H9 (cell line): ENCODE measurements around the gene KAT6B. TPM values are rescaled to one million over a fixed set of nuclear protein-coding genes. Genes with fewer than 3 reads are reported as not detected.

Source experiments
- DNase-seq: peaks from one replicate; pipeline ENCODE4 v3.0.0-alpha.2; 2017
- H2AFZ ChIP-seq: one replicate; pipeline ENCODE4 v1.6.1; 2013; ENCODE audit warnings: mild to moderate bottlenecking, low read length, control low read depth, moderate library complexity
- H2AK5ac ChIP-seq: 2 replicates; pipeline ENCODE4 v1.6.1; 2013; ENCODE audit warnings: low read length, control low read depth, mixed read lengths; ENCODE audit not compliant: insufficient read length
- H2BK120ac ChIP-seq: one replicate; pipeline ENCODE4 v1.6.1; 2013; ENCODE audit warnings: low read depth, mild to moderate bottlenecking, low read length, control low read depth, inconsistent platforms; ENCODE audit not compliant: poor library complexity, severe bottlenecking
- H2BK12ac ChIP-seq: 2 replicates; pipeline ENCODE4 v1.6.1; 2013; ENCODE audit warnings: low read length, control low read depth, mixed read lengths, low read depth; ENCODE audit not compliant: insufficient read length
- H2BK15ac ChIP-seq: 2 replicates; pipeline ENCODE4 v1.6.1; 2013; ENCODE audit warnings: low read depth, low read length, control low read depth
- H2BK20ac ChIP-seq: one replicate; pipeline ENCODE4 v1.6.1; 2013; ENCODE audit warnings: low read depth, mild to moderate bottlenecking, low read length, control low read depth, inconsistent platforms; ENCODE audit not compliant: poor library complexity, severe bottlenecking
- H2BK5ac ChIP-seq: 2 replicates; pipeline ENCODE4 v1.6.1; 2013; ENCODE audit warnings: low read length, control low read depth, mixed read lengths; ENCODE audit not compliant: insufficient read length
- H3K14ac ChIP-seq: 2 replicates; pipeline ENCODE4 v1.6.1; 2013; ENCODE audit warnings: low read length, control low read depth; ENCODE audit not compliant: insufficient read depth
- H3K18ac ChIP-seq: 2 replicates; pipeline ENCODE4 v1.6.1; 2013; ENCODE audit warnings: low read depth, mild to moderate bottlenecking, mixed read lengths, low read length, control low read depth; ENCODE audit not compliant: insufficient read length
- H3K23ac ChIP-seq: 2 replicates; pipeline ENCODE4 v1.6.1; 2013; ENCODE audit warnings: low read length, control low read depth, mixed read lengths, low read depth; ENCODE audit not compliant: insufficient read length
- H3K23me2 ChIP-seq: 2 replicates; pipeline ENCODE4 v1.6.1; 2013; ENCODE audit warnings: low read depth, mild to moderate bottlenecking, mixed read lengths, low read length, control low read depth; ENCODE audit not compliant: insufficient read length, poor library complexity, severe bottlenecking
- H3K27ac ChIP-seq: 2 replicates; pipeline ENCODE4 v1.5.1; 2013; ENCODE audit warnings: low read length, control low read depth, mixed read lengths, low read depth; ENCODE audit not compliant: insufficient read length
- H3K27me3 ChIP-seq: 2 replicates; pipeline ENCODE4 v1.6.1; 2013; ENCODE audit warnings: low read length, control low read depth, inconsistent platforms; ENCODE audit not compliant: insufficient read depth
- H3K4ac ChIP-seq: 2 replicates; pipeline ENCODE4 v1.6.1; 2013; ENCODE audit warnings: low read depth, mild to moderate bottlenecking, control low read depth, inconsistent platforms, low read length, moderate library complexity
- H3K4me1 ChIP-seq: 2 replicates; pipeline ENCODE4 v1.6.1; 2013; ENCODE audit warnings: low read length, control low read depth, inconsistent platforms; ENCODE audit not compliant: insufficient read depth
- H3K4me2 ChIP-seq: 2 replicates; pipeline ENCODE4 v1.6.1; 2013; ENCODE audit warnings: low read length, control low read depth, mixed read lengths; ENCODE audit not compliant: insufficient read length, insufficient read depth
- H3K56ac ChIP-seq: 2 replicates; pipeline ENCODE4 v1.6.1; 2013; ENCODE audit warnings: low read depth, mild to moderate bottlenecking, mixed read lengths, low read length, control low read depth; ENCODE audit not compliant: insufficient read length
- H3K79me1 ChIP-seq: 2 replicates; pipeline ENCODE4 v1.6.1; 2013; ENCODE audit warnings: low read depth, mild to moderate bottlenecking, moderate library complexity, low read length, control low read depth, inconsistent platforms; ENCODE audit not compliant: insufficient read depth, poor library complexity, severe bottlenecking
- H3K79me2 ChIP-seq: 2 replicates; pipeline ENCODE4 v1.6.1; 2013; ENCODE audit warnings: low read length, control low read depth, inconsistent platforms; ENCODE audit not compliant: insufficient read depth
- H3K9ac ChIP-seq: 2 replicates; pipeline ENCODE4 v1.6.1; 2013; ENCODE audit warnings: low read length, control low read depth, mixed read lengths; ENCODE audit not compliant: insufficient read length; ENCODE audit errors: extremely low read depth
- H3K9me3 ChIP-seq: one replicate; pipeline ENCODE4 v1.6.1; 2013; ENCODE audit warnings: low read depth, low read length, inconsistent platforms; ENCODE audit not compliant: control insufficient read depth
- H3T11ph ChIP-seq: one replicate; pipeline ENCODE4 v1.6.1; 2013; ENCODE audit warnings: mild to moderate bottlenecking, low read length, control low read depth, inconsistent platforms
- H4K20me1 ChIP-seq: one replicate; pipeline ENCODE4 v1.6.1; 2013; ENCODE audit not compliant: control insufficient read depth, insufficient read length, insufficient read depth
- H4K5ac ChIP-seq: 2 replicates; pipeline ENCODE4 v1.6.1; 2013; ENCODE audit warnings: low read depth, mild to moderate bottlenecking, mixed read lengths, low read length, control low read depth; ENCODE audit not compliant: insufficient read length
- H4K8ac ChIP-seq: replicated peaks from 2 replicates; pipeline ENCODE4 v1.6.1; 2013; ENCODE audit warnings: low read length, control low read depth, mixed read lengths, low read depth; ENCODE audit not compliant: insufficient read length
- H4K91ac ChIP-seq: 2 replicates; pipeline ENCODE4 v1.6.1; 2013; ENCODE audit warnings: low read depth, mild to moderate bottlenecking, moderate library complexity, mixed read lengths, low read length, control low read depth; ENCODE audit not compliant: insufficient read length
- H3K27ac Mint-ChIP-seq, 3 experiments: 2 replicates in 2 of 3; 3 replicates in 1 of 3; pipeline ENCODE4 v1.8.0; 2020 to 2021; ENCODE audit warnings: mixed read lengths in 3 of 3, mild to moderate bottlenecking in 1 of 3, moderate library complexity in 1 of 3
- H3K27me3 Mint-ChIP-seq: 2 replicates; pipeline ENCODE4 v1.8.0; 2021; ENCODE audit warnings: low read depth, mild to moderate bottlenecking, moderate library complexity, mixed read lengths
- H3K36me3 Mint-ChIP-seq, 3 experiments: 2 replicates in 2 of 3; 3 replicates in 1 of 3; pipeline ENCODE4 v1.8.0; 2020 to 2021; ENCODE audit warnings: low read depth in 3 of 3, mixed read lengths in 3 of 3; ENCODE audit not compliant: insufficient read depth in 1 of 3
- H3K4me1 Mint-ChIP-seq, 2 experiments: 2 replicates each; pipeline ENCODE4 v1.8.0; 2020; ENCODE audit warnings: mixed read lengths in 2 of 2
- H3K4me3 Mint-ChIP-seq, 2 experiments: 2 replicates in 1 of 2; 3 replicates in 1 of 2; pipeline ENCODE4 v1.8.0; 2020 to 2021; ENCODE audit warnings: mild to moderate bottlenecking in 2 of 2, mixed read lengths in 2 of 2, moderate library complexity in 1 of 2
- H3K9me3 Mint-ChIP-seq, 2 experiments: 2 replicates in 1 of 2; 3 replicates in 1 of 2; pipeline ENCODE4 v1.8.0; 2020; ENCODE audit warnings: mild to moderate bottlenecking in 2 of 2, mixed read lengths in 2 of 2, moderate library complexity in 1 of 2
- CTCF ChIP-seq: fragments of 200-600 bp; sonication (generic); conservative IDR thresholded peaks from 3 replicates; pipeline ENCODE4 v1.8.0; 2021; ENCODE audit warnings: antibody characterized with exemption, mild to moderate bottlenecking
- WGBS: extraction: QIAGEN DNeasy Blood & Tissue Kit; methylation state at CpG from one replicate; pipeline ENCODE4 v1.1.7; 2013; ENCODE audit warnings: missing lambda C conversion rate, low lambda C conversion rate, mixed read lengths; ENCODE audit not compliant: insufficient read length; ENCODE audit errors: extremely low coverage; 5-methylcytosine and 5-hydroxymethylcytosine counted together
- total RNA-seq: library from RNA; stranded (reverse); gene quantifications from 2 replicates; pipeline ENCODE4 v1.2.1, GENCODE V29; 2021

KAT6B gene
- total RNA-seq, 1 experiment from 2014 or later: 34.2 TPM

- H3K9me3 Mint-ChIP-seq: no peaks in the 10 kb centered on the region
- Histone ChIP-seq H2BK5ac (no peak overlapping the region), H3K79me2 (no peaks in the 10 kb centered on the region), H4K5ac (no peak overlapping the region), H3K27me3 (no peaks in the 10 kb centered on the region), H3K4ac (no peak overlapping the region), H2BK120ac (no peak overlapping the region), H3K14ac (no peak overlapping the region; the same call in 1 of the 2 replicates), H2BK15ac (no peak overlapping the region), H2AFZ (no peak overlapping the region), H3K9ac (no peak overlapping the region), H3K23me2 (no peaks in the 10 kb centered on the region), H3K27ac (no peak overlapping the region), H3K18ac (peak overlapping the region; percentile 21), H2BK12ac (no peak overlapping the region), H3T11ph (no peak overlapping the region), H3K4me1 (no peaks in the 10 kb centered on the region), H3K4me2 (no peak overlapping the region), H4K20me1 (no peaks in the 10 kb centered on the region), H4K91ac (no peak overlapping the region), H2BK20ac (no peak overlapping the region), H3K56ac (no peak overlapping the region), H3K79me1 (no peaks in the 10 kb centered on the region), H2AK5ac (no peak overlapping the region), H3K23ac (no peak overlapping the region), H3K9me3 (no peaks in the 10 kb centered on the region), H4K8ac (no peak overlapping the region)
- H3K4me1 Mint-ChIP-seq: peaks cover 12 to 16% of the 10 kb centered on the region in 2 experiments
- peak overlapping the region in 2 of 3 experiments; percentile 46 to 68; a peak in 2 of 7 replicates for H3K27ac Mint-ChIP-seq
- no peak overlapping the region for H3K4me3 Mint-ChIP-seq
- no CpG with 5 or more reads among the region's 11 CpGs for WGBS
- no peaks in the 10 kb centered on the region for H3K36me3 Mint-ChIP-seq
- TF ChIP-seq CTCF: no peak
- DNase-seq: no peak
- peaks cover 4% of the 10 kb centered on the region for H3K27me3 Mint-ChIP-seq
Measured at GRCh38 chr10:75070476-75070875, 244.1 kb downstream of the KAT6B start.
